Fibroblast of peridontal ligament (primary cell): ENCODE data around the gene TFR2.
A peak's percentile ranks its signal among the peaks of the same experiment; 100 is the strongest.

ENCODE experiments used
- DNase-seq: peaks from one replicate; pipeline ENCODE4 v3.0.0-alpha.2; 2010; ENCODE audit errors: extremely low read depth

The TFR2 gene

GRCh38 chr7:100612730-100613390 is 28.5 kb downstream of the TFR2 start:
- no peak for DNase-seq

- DNase-seq: peak; percentile 100
Measured at GRCh38 chr7:100611983-100612729, 29.2 kb downstream of the TFR2 start, which contains the start of gene MOSPD3. Gene MOSPD3, plus strand, starts transcription at chr7:100612540. Its CDS starts 252 bp downstream, at chr7:100612792.

GRCh38 chr7:100609958-100610357 is 31.4 kb downstream of the TFR2 start:
- no peak for DNase-seq

- DNase-seq: no peak
Measured at GRCh38 chr7:100607111-100607510, 34.2 kb downstream of the TFR2 start.

- no peak for DNase-seq
Measured at GRCh38 chr7:100606313-100606712, 35.0 kb downstream of the TFR2 start.

- no peak for DNase-seq
Measured at GRCh38 chr7:100604976-100605911, 36.1 kb downstream of the TFR2 start.

- peak; percentile 37 for DNase-seq
Measured at GRCh38 chr7:100604028-100604975, 37.0 kb downstream of the TFR2 start.

GRCh38 chr7:100603726-100604027 is 37.7 kb downstream of the TFR2 start:
- DNase-seq: no peak

- peak; percentile 86 for DNase-seq
Measured at GRCh38 chr7:100602889-100603725, 38.2 kb downstream of the TFR2 start.

GRCh38 chr7:100600730-100601038 is 40.7 kb downstream of the TFR2 start:
- DNase-seq: no peak

GRCh38 chr7:100599911-100600729 is 41.2 kb downstream of the TFR2 start:
- DNase-seq: no peak

GRCh38 chr7:100598425-100598824 is 42.9 kb downstream of the TFR2 start:
- DNase-seq: peak; percentile 61

- DNase-seq: no peak
Measured at GRCh38 chr7:100595188-100595587, 46.2 kb downstream of the TFR2 start.

- DNase-seq: no peak
Measured at GRCh38 chr7:100591596-100591995, 49.8 kb downstream of the TFR2 start.

GRCh38 chr7:100590077-100590737 is 51.1 kb downstream of the TFR2 start:
- DNase-seq: no peak

GRCh38 chr7:100589341-100589947 is 51.9 kb downstream of the TFR2 start:
- no peak for DNase-seq

- no peak for DNase-seq
Measured at GRCh38 chr7:100588438-100588837, 52.9 kb downstream of the TFR2 start.

GRCh38 chr7:100586266-100587025 is 54.9 kb downstream of the TFR2 start, which contains the start of gene FBXO24:
Gene FBXO24, plus strand, starts transcription at chr7:100586328. Its CDS starts 298 bp downstream, at chr7:100586626.
- peak; percentile 100 for DNase-seq
